HFFc6 (cell line): ENCODE results near the gene NTS. TPM values are rescaled to one million over a fixed set of nuclear protein-coding genes. Genes with fewer than 3 reads are reported as not detected.
A peak's percentile ranks its signal among the peaks of the same experiment; 100 is the strongest.

ENCODE experiments used
- DNase-seq: peaks from one replicate; pipeline ENCODE4 v3.0.0-alpha.2; 2018
- H3K27ac Mint-ChIP-seq: 2 replicates; pipeline ENCODE4 v1.8.0; 2020; ENCODE audit warnings: mild to moderate bottlenecking, mixed read lengths
- H3K27me3 Mint-ChIP-seq: 2 replicates; pipeline ENCODE4 v1.8.0; 2021; ENCODE audit warnings: mild to moderate bottlenecking, moderate library complexity, mixed read lengths; ENCODE audit not compliant: insufficient read depth
- H3K36me3 Mint-ChIP-seq: 2 replicates; pipeline ENCODE4 v1.8.0; 2021; ENCODE audit warnings: low read depth, mixed read lengths
- H3K4me1 Mint-ChIP-seq: 2 replicates; pipeline ENCODE4 v1.8.0; 2020; ENCODE audit warnings: low read depth, mixed read lengths
- H3K4me3 Mint-ChIP-seq: 2 replicates; pipeline ENCODE4 v1.8.0; 2020; ENCODE audit warnings: mild to moderate bottlenecking, moderate library complexity, mixed read lengths
- H3K9me3 Mint-ChIP-seq: 2 replicates; pipeline ENCODE4 v1.8.0; 2020; ENCODE audit warnings: mild to moderate bottlenecking, mixed read lengths
- CTCF ChIP-seq: fragments of 200-600 bp; sonication (generic); IDR thresholded peaks from 2 replicates; pipeline ENCODE4 v1.5.0; 2021; ENCODE audit warnings: antibody characterized with exemption, mild to moderate bottlenecking
- total RNA-seq, 6 experiments: library from RNA; stranded (reverse); fragmentation: NEBNext Ultra II Directional; extraction: Animal tissue kit (Norgen Biotek cat#: 25700); gene quantifications; 2 replicates in 1 of 6; 3 replicates in 5 of 6; pipeline ENCODE4 v1.2.3, GENCODE V29; 2021

The NTS gene
- total RNA-seq, 6 experiments from 2014 or later = not detected

GRCh38 chr12:85849344-85849743 lies 24.8 kb upstream of the NTS start:
- TF ChIP-seq CTCF = no peak
- no peak for DNase-seq
- H3K9me3 Mint-ChIP-seq = no peaks in the 10 kb centered on the region; the same call in 1 of the 2 replicates
- H3K27me3 Mint-ChIP-seq = peaks cover 5% of the 10 kb centered on the region; the same call in 1 of the 2 replicates
- no peaks in the 10 kb centered on the region for H3K4me1 Mint-ChIP-seq
- no peak overlapping the region for H3K4me3 Mint-ChIP-seq
- H3K36me3 Mint-ChIP-seq = no peaks in the 10 kb centered on the region
- H3K27ac Mint-ChIP-seq = no peak overlapping the region

- H3K4me1 Mint-ChIP-seq = no peaks in the 10 kb centered on the region
- no peak for TF ChIP-seq CTCF
- H3K9me3 Mint-ChIP-seq = peaks cover 5% of the 10 kb centered on the region; the same call in 1 of the 2 replicates
- H3K4me3 Mint-ChIP-seq = no peak overlapping the region
- DNase-seq = no peak
- peaks cover 3% of the 10 kb centered on the region; the same call in 1 of the 2 replicates for H3K27me3 Mint-ChIP-seq
- H3K27ac Mint-ChIP-seq = no peak overlapping the region
- H3K36me3 Mint-ChIP-seq = no peaks in the 10 kb centered on the region
Measured at GRCh38 chr12:85855305-85855704, 18.8 kb upstream of the NTS start.

GRCh38 chr12:85856966-85857365 lies 17.1 kb upstream of the NTS start:
- no peak overlapping the region for H3K27ac Mint-ChIP-seq
- H3K36me3 Mint-ChIP-seq = no peaks in the 10 kb centered on the region
- H3K4me1 Mint-ChIP-seq = no peaks in the 10 kb centered on the region
- peaks cover 3% of the 10 kb centered on the region; the same call in 1 of the 2 replicates for H3K27me3 Mint-ChIP-seq
- DNase-seq = no peak
- no peak for TF ChIP-seq CTCF
- peaks cover 9% of the 10 kb centered on the region; the same call in 1 of the 2 replicates for H3K9me3 Mint-ChIP-seq
- no peak overlapping the region for H3K4me3 Mint-ChIP-seq

GRCh38 chr12:85865890-85866289 lies 8.2 kb upstream of the NTS start:
- H3K27ac Mint-ChIP-seq = no peak overlapping the region
- peaks cover under 1% of the 10 kb centered on the region; the same call in 1 of the 2 replicates for H3K9me3 Mint-ChIP-seq
- DNase-seq = no peak
- no peak for TF ChIP-seq CTCF
- no peaks in the 10 kb centered on the region for H3K4me1 Mint-ChIP-seq
- H3K4me3 Mint-ChIP-seq = no peak overlapping the region
- no peaks in the 10 kb centered on the region for H3K36me3 Mint-ChIP-seq
- no peaks in the 10 kb centered on the region; the same call in none of the 2 replicates for H3K27me3 Mint-ChIP-seq

- H3K9me3 Mint-ChIP-seq = no peaks in the 10 kb centered on the region; the same call in 1 of the 2 replicates
- no peaks in the 10 kb centered on the region; the same call in none of the 2 replicates for H3K27me3 Mint-ChIP-seq
- no peaks in the 10 kb centered on the region for H3K4me1 Mint-ChIP-seq
- no peak overlapping the region for H3K4me3 Mint-ChIP-seq
- H3K36me3 Mint-ChIP-seq = no peaks in the 10 kb centered on the region
- DNase-seq = peak; percentile 57
- no peak overlapping the region for H3K27ac Mint-ChIP-seq
- peak; percentile 83 for TF ChIP-seq CTCF
Measured at GRCh38 chr12:85866986-85867776, 6.9 kb upstream of the NTS start.
